Stomach (tissue), 9 donors: Measurements from ENCODE around the gene SPATA31E1. TPM values are rescaled to one million over a fixed set of nuclear protein-coding genes. Genes with fewer than 3 reads are reported as not detected.

Experiments
- DNase-seq, 2 donors: peaks; one replicate each; pipeline versions ENCODE4 v3.0.0 to v3.0.0-alpha.2; 2013 to 2019
- H3K27ac ChIP-seq, 5 donors: fragments of 200-600 bp in 4 of 5; sonication (generic) in 4 of 5; one replicate each; pipeline ENCODE4 v1.5.1; 2013 to 2019; ENCODE audit warnings: mild to moderate bottlenecking in 1 of 5, moderate library complexity in 1 of 5
- H3K27me3 ChIP-seq, 3 donors: fragments of 200-600 bp; sonication (generic); one replicate each; pipeline ENCODE4 v1.5.1; 2017 to 2019; ENCODE audit warnings: mixed run types in 1 of 3
- H3K36me3 ChIP-seq, 4 donors: fragments of 200-600 bp; sonication (generic); 1 replicate in 3 of 4; 2 replicates in 1 of 4; pipeline ENCODE4 v1.5.1; 2016 to 2019
- H3K4me1 ChIP-seq, 4 donors: fragments of 200-600 bp; sonication (generic); one replicate each; pipeline ENCODE4 v1.5.1; 2016 to 2019
- H3K4me3 ChIP-seq, 4 donors: fragments of 200-600 bp; sonication (generic) in 3 of 4; one replicate each; pipeline ENCODE4 v1.5.1; 2016 to 2019; ENCODE audit warnings: mild to moderate bottlenecking in 1 of 4
- H3K9me3 ChIP-seq, 4 donors: fragments of 200-600 bp; sonication (generic); one replicate each; pipeline ENCODE4 v1.5.1; 2016 to 2019
- EP300 ChIP-seq: sonication (generic); formaldehyde crosslinking; IDR thresholded peaks from one replicate; pipeline ENCODE4 v1.6.1; 2017; ENCODE audit warnings: antibody characterized with exemption
- POLR2A ChIP-seq, 4 donors: fragments of 450-650 bp; IDR thresholded peaks; one replicate each; pipeline ENCODE4 v1.6.1; 2016; ENCODE audit warnings: antibody characterized with exemption in 4 of 4, control low read depth in 2 of 4, mild to moderate bottlenecking in 1 of 4, moderate library complexity in 1 of 4
- POLR2AphosphoS5 ChIP-seq, 3 donors: sonication (generic); formaldehyde crosslinking; IDR thresholded peaks; one replicate each; pipeline ENCODE4 v1.6.1; 2016; ENCODE audit warnings: antibody characterized with exemption in 3 of 3
- WGBS, 5 donors: extraction: QIAGEN DNeasy Blood & Tissue Kit in 3 of 5; methylation state at CpG; one replicate each; pipeline versions ENCODE4 v1.1.5 to v1.1.7; 2013 to 2018; 5-methylcytosine and 5-hydroxymethylcytosine counted together
- intact Hi-C: fragments of 100-400 bp; cut with DNase I; formaldehyde crosslinking; loops from one replicate; pipeline ENCODE4 v1.15.1; 2023; ENCODE audit warnings: low total_unique reads
- polyA plus RNA-seq, 3 donors: library from polyadenylated mRNA; stranded (reverse); fragments of 200-250 nt; gene quantifications; one replicate each; pipeline ENCODE4 v1.2.3, GENCODE V29; 2013
- total RNA-seq, 5 donors: library from RNA; depleted of rRNA; stranded (reverse); fragments of >200 nt; gene quantifications; one replicate each; pipeline versions ENCODE4 v1.1.0 to v1.2.3, GENCODE V29; 2014 to 2016
- TF ChIP-seq, protein P1 (sequence below), 7 experiments: fragments of 450-650 bp in 4 of 7; fragments of 200-600 bp in 3 of 7; sonication (generic) in 3 of 7; IDR thresholded peaks; one replicate each; pipeline ENCODE4 v1.5.1; 2016 to 2019; ENCODE audit warnings: antibody characterized with exemption in 7 of 7, control low read depth in 2 of 7, mild to moderate bottlenecking in 1 of 7
- donor health status: healthy with polysubstance abuse.
- donor health status: Bipolar disorder and iron deficiency.
- donor health status: healthy.

SPATA31E1 gene
- total and polyA plus RNA-seq, 8 donors, result not detected

DNA sequence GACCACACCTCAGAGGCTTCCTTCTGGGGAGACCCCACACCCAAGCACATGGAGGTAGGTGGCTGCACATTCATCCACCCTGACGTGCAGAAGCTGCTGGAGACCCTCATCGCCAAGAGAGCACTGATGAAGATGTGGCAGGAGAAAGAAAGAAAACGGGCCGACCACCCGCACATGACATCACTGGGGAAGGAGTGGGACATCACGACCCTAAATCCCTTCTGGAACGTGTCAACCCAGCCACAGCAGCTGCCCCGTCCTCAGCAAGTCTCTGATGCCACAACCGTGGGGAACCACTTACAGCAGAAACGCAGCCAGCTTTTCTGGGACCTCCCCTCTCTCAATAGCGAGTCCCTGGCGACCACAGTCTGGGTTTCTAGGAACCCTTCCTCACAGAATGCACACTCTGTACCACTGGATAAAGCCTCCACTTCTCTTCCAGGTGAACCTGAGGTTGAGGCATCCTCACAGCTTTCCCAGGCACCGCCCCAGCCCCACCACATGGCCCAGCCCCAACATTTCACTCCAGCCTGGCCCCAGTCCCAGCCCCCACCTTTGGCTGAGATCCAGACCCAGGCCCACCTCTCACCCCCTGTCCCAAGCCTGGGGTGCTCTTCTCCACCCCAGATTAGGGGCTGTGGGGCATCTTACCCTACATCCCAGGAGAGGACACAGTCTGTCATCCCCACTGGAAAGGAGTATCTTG lies 3.0 kb downstream of the SPATA31E1 start:
- WGBS, 5 donors, result 85 to 92% (median 90%) methylated on average over 13 of the region's 13 CpGs
- intact Hi-C loops, result no loop called here
- Histone ChIP-seq H3K36me3 (no peaks in the 10 kb centered on the region), H3K9me3 (no peaks in the 10 kb centered on the region), H3K27me3 (peaks cover 0 to 7% (median 0%) of the 10 kb centered on the region in 3 donors), H3K4me3 (no peak overlapping the region), H3K27ac (no peak overlapping the region), H3K4me1 (no peaks in the 10 kb centered on the region)
- no peak for TF ChIP-seq POLR2AphosphoS5 (IDR thresholded peaks at IDR 0.05)
- TF ChIP-seq EP300, result no peak
- no peak for TF ChIP-seq POLR2A (IDR thresholded peaks at IDR 0.05)
- DNase-seq, result no peak

DNA sequence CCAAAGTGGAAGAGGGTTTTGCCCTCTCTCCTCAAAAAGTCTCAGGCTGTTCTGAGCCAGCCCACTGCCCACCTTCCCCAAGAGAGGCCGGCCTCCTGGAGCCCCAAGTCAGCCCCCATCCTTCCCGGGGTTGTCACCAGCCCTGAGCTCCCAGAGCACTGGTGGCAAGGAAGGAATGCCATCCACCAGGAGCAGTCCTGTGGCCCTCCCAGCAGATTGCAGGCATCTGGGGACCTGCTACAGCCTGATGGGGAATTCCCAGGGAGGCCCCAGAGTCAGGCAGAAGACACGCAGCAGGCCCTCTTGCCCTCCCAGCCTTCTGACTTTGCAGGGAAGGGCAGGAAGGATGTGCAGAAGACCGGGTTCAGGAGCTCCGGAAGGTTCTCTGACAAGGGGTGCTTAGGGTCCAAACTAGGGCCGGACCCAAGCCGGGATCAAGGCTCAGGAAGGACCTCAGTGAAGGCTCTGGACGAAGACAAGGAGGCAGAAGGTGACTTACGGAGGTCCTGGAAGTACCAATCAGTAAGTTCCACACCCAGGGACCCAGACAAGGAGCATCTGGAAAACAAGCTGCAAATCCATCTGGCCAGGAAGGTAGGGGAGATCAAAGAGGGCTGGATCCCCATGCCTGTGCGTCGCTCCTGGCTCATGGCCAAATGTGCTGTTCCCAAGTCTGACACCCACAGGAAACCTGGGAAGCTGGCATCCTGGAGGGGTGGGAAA lies 3.7 kb downstream of the SPATA31E1 start:
- TF ChIP-seq POLR2A (IDR thresholded peaks at IDR 0.05) (no peak), POLR2AphosphoS5 (IDR thresholded peaks at IDR 0.05) (no peak), EP300 (no peak)
- TF ChIP-seq, protein P1, sequence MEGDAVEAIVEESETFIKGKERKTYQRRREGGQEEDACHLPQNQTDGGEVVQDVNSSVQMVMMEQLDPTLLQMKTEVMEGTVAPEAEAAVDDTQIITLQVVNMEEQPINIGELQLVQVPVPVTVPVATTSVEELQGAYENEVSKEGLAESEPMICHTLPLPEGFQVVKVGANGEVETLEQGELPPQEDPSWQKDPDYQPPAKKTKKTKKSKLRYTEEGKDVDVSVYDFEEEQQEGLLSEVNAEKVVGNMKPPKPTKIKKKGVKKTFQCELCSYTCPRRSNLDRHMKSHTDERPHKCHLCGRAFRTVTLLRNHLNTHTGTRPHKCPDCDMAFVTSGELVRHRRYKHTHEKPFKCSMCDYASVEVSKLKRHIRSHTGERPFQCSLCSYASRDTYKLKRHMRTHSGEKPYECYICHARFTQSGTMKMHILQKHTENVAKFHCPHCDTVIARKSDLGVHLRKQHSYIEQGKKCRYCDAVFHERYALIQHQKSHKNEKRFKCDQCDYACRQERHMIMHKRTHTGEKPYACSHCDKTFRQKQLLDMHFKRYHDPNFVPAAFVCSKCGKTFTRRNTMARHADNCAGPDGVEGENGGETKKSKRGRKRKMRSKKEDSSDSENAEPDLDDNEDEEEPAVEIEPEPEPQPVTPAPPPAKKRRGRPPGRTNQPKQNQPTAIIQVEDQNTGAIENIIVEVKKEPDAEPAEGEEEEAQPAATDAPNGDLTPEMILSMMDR (IDR thresholded peaks at IDR 0.05), result no peak
- Histone ChIP-seq H3K36me3 (no peaks in the 10 kb centered on the region), H3K4me3 (no peak overlapping the region), H3K27me3 (peaks cover 0 to 7% (median 0%) of the 10 kb centered on the region in 3 donors), H3K27ac (no peak overlapping the region), H3K4me1 (no peaks in the 10 kb centered on the region), H3K9me3 (no peaks in the 10 kb centered on the region)
- 74 to 89% (median 77%) methylated on average over 9 to 11 of the region's 11 CpGs for WGBS, 5 donors
- DNase-seq, result no peak
- intact Hi-C loops, result no loop called here

DNA sequence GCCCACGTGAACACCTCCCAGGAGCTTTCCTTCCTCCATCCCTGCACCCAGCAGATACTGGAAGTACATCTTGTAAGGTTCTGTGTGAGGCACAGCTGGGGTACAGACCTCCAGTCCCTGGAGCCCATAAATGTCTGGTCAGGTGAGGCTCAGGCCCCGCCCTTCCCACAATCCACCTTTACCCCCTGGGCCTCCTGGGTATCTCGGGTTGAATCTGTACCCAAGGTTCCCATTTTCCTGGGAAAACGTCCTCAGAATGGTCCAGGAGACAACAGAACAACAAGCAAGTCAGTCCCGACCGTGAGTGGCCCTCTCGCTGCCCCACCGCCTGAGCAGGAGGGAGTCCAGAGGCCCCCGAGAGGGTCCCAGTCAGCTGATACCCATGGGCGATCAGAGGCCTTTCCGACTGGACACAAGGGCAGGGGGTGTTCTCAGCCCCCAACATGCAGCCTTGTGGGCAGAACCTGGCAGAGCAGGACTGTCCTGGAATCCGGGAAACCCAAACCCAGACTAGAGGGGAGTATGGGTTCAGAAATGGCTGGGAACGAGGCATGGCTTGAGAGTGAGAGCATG lies 4.3 kb downstream of the SPATA31E1 start:
- no peaks in the 10 kb centered on the region for H3K4me1 ChIP-seq
- no peak for DNase-seq
- intact Hi-C loops, result no loop called here
- 73 to 80% (median 77%) methylated on average over 10 to 13 of the region's 13 CpGs for WGBS, 5 donors
- no peak overlapping the region for H3K4me3 ChIP-seq
- TF ChIP-seq, protein P1 (IDR thresholded peaks at IDR 0.05), result no peak
- no peak for TF ChIP-seq EP300
- TF ChIP-seq POLR2AphosphoS5 (IDR thresholded peaks at IDR 0.05), result no peak
- TF ChIP-seq POLR2A (IDR thresholded peaks at IDR 0.05), result no peak
- H3K36me3 ChIP-seq, result no peaks in the 10 kb centered on the region
- H3K27me3 ChIP-seq, result peaks cover 0 to 7% (median 0%) of the 10 kb centered on the region in 3 donors
- no peak overlapping the region for H3K27ac ChIP-seq
- no peaks in the 10 kb centered on the region for H3K9me3 ChIP-seq

DNA sequence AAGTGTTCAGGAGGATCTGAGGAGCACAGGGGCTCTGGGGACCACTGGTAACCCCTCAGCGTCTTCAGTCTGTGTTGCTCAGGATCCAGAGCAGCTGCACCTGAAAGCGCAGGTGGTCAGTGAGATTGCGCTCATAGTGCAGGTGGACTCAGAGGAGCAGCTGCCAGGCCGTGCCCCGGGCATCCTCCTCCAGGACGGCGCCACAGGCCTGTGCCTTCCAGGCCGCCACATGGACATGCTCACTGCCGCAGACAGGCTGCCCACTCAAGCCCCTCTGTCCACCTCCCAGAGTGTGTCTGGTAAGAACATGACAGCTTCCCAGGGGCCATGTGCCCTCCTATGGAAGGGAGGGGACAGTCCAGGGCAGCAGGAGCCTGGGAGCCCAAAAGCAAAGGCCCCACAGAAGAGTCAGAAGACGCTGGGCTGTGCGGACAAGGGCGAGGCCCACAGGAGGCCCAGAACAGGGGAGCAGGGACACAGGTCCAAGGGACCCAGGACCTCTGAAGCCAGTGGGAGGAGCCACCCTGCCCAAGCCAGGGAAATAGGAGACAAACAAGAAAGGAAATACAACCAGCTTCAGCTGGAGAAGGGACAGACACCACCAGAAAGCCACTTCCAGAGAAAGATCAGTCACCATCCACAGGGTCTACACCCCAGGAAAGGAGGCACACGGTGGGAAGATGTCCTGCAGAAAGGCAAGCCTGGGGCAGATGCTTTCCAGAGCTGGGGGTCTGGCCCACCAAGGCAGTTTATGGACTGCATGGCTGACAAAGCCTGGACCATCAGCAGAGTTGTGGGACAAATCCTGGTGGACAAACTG lies 5.2 kb downstream of the SPATA31E1 start:
- Histone ChIP-seq H3K9me3 (no peaks in the 10 kb centered on the region), H3K27me3 (peaks cover 0 to 7% (median 0%) of the 10 kb centered on the region in 3 donors), H3K4me1 (no peaks in the 10 kb centered on the region), H3K36me3 (no peaks in the 10 kb centered on the region), H3K27ac (no peak overlapping the region), H3K4me3 (no peak overlapping the region)
- DNase-seq, result no peak
- TF ChIP-seq, protein P1 (IDR thresholded peaks at IDR 0.05), result no peak
- TF ChIP-seq POLR2A (IDR thresholded peaks at IDR 0.05) (no peak), EP300 (no peak), POLR2AphosphoS5 (IDR thresholded peaks at IDR 0.05) (no peak)
- intact Hi-C loops, result no loop called here
- 63 to 91% (median 83%) methylated on average over 3 to 13 of the region's 13 CpGs for WGBS, 5 donors
